Keratinocyte (primary cell): ENCODE results near the gene SIN3B. TPM values are rescaled to one million over a fixed set of nuclear protein-coding genes. Genes with fewer than 3 reads are reported as not detected.

ENCODE experiments used
- DNase-seq: peaks from one replicate; pipeline ENCODE4 v3.0.0-alpha.2; 2011; ENCODE audit warnings: low read depth, missing footprints, low spot score
- FAIRE-seq: peaks from 2 replicates; lab custom pipeline; 2011; peaks lifted over from hg19 to GRCh38; lab: Jason Lieb, UNC
- H2AFZ ChIP-seq: 2 replicates; pipeline ENCODE4 v1.6.0; 2012; ENCODE audit warnings: low read length, control low read depth, inconsistent platforms; ENCODE audit not compliant: control insufficient read depth
- H3K27ac ChIP-seq: 2 replicates; pipeline ENCODE4 v1.5.1; 2011; ENCODE audit warnings: low read length; ENCODE audit not compliant: control insufficient read depth, insufficient read depth
- H3K27me3 ChIP-seq: 3 replicates; pipeline ENCODE4 v1.6.0; 2011; ENCODE audit warnings: low read length; ENCODE audit not compliant: control insufficient read depth, insufficient read depth; ENCODE audit errors: extremely low read depth
- H3K36me3 ChIP-seq, 2 experiments: 2 replicates in 1 of 2; 3 replicates in 1 of 2; pipeline ENCODE4 v1.5.1; 2011; ENCODE audit warnings: low read length in 2 of 2, mild to moderate bottlenecking in 1 of 2; ENCODE audit not compliant: control insufficient read depth in 2 of 2, insufficient read depth in 2 of 2; ENCODE audit errors: extremely low read depth in 1 of 2
- H3K4me1 ChIP-seq: 3 replicates; pipeline ENCODE4 v1.5.1; 2011; ENCODE audit warnings: low read length; ENCODE audit not compliant: control insufficient read depth, insufficient read depth; ENCODE audit errors: extremely low read depth
- H3K4me2 ChIP-seq: 3 replicates; pipeline ENCODE4 v1.6.0; 2011; ENCODE audit warnings: low read depth, low read length; ENCODE audit not compliant: control insufficient read depth, insufficient read depth; ENCODE audit errors: extremely low read depth
- H3K4me3 ChIP-seq, 3 experiments: fragments of 200-600 bp in 1 of 3; sonication (generic) in 1 of 3; 2 replicates in 2 of 3; 3 replicates in 1 of 3; pipeline ENCODE4 v1.5.1; 2011 to 2016; ENCODE audit warnings: low read length in 3 of 3, mild to moderate bottlenecking in 3 of 3, control low read depth in 2 of 3, inconsistent platforms in 1 of 3, low read depth in 1 of 3, mixed read lengths in 1 of 3, mixed run types in 1 of 3, moderate library complexity in 1 of 3; ENCODE audit not compliant: control insufficient read depth in 2 of 3, insufficient read depth in 2 of 3; ENCODE audit errors: extremely low read depth in 1 of 3
- H3K79me2 ChIP-seq: 2 replicates; pipeline ENCODE4 v1.6.0; 2012; ENCODE audit warnings: low read length; ENCODE audit not compliant: control insufficient read depth, insufficient read depth
- H3K9ac ChIP-seq: 3 replicates; pipeline ENCODE4 v1.6.0; 2011; ENCODE audit warnings: low read length; ENCODE audit not compliant: control insufficient read depth, insufficient read depth; ENCODE audit errors: extremely low read depth
- H3K9me1 ChIP-seq: 3 replicates; pipeline ENCODE4 v1.6.0; 2011; ENCODE audit warnings: low read length; ENCODE audit not compliant: control insufficient read depth, insufficient read depth; ENCODE audit errors: extremely low read depth
- H3K9me3 ChIP-seq: 2 replicates; pipeline ENCODE4 v1.5.1; 2012; ENCODE audit warnings: low read depth, low read length; ENCODE audit not compliant: control insufficient read depth
- H4K20me1 ChIP-seq: 3 replicates; pipeline ENCODE4 v1.6.0; 2011; ENCODE audit warnings: low read length; ENCODE audit not compliant: control insufficient read depth, insufficient read depth; ENCODE audit errors: extremely low read depth
- CTCF ChIP-seq, 3 experiments: IDR thresholded peaks in 1 of 3; conservative IDR thresholded peaks in 1 of 3; optimal IDR thresholded peaks in 1 of 3; 2 replicates in 2 of 3; 3 replicates in 1 of 3; pipeline versions ENCODE3 to v1.5.1; 2011; ENCODE audit warnings: low read length in 3 of 3, mild to moderate bottlenecking in 3 of 3, moderate library complexity in 2 of 3, control low read depth in 1 of 3, inconsistent platforms in 1 of 3; ENCODE audit not compliant: insufficient read depth in 2 of 3; ENCODE audit errors: extremely low read depth in 1 of 3
- EZH2 ChIP-seq: IDR thresholded peaks from one replicate; pipeline ENCODE4 v1.6.1; 2012; ENCODE audit warnings: inconsistent platforms, mild to moderate bottlenecking, low read length, moderate library complexity
- dilution Hi-C: fragments of 300-500 bp; cut with MboI; formaldehyde crosslinking; loops from one replicate; pipeline ENCODE4 v1.7.0; 2020; ENCODE audit warnings: low sequenced_read_pairs; ENCODE audit not compliant: extremely low pct_ligation_motif_present
- polyA plus RNA-seq, 5 experiments: library from polyadenylated mRNA; depleted of rRNA in 3 of 5; stranded (reverse) in 3 of 5; stranded (forward) in 1 of 5; unstranded in 1 of 5; fragments of >200 nt; gene quantifications; 1 replicate in 1 of 5; 2 replicates in 3 of 5; 3 replicates in 1 of 5; pipeline versions ENCODE4 v1.2.1 to v1.2.3, GENCODE V29; 2011 to 2012; ENCODE audit warnings: missing spikeins in 2 of 5, low read depth in 1 of 5, low replicate concordance in 1 of 5

Gene SIN3B
- polyA plus RNA-seq, 1 donor (not counting 4 experiments of a cell fraction or from before 2014, with no cell fraction given): 30.9 TPM

DNA sequence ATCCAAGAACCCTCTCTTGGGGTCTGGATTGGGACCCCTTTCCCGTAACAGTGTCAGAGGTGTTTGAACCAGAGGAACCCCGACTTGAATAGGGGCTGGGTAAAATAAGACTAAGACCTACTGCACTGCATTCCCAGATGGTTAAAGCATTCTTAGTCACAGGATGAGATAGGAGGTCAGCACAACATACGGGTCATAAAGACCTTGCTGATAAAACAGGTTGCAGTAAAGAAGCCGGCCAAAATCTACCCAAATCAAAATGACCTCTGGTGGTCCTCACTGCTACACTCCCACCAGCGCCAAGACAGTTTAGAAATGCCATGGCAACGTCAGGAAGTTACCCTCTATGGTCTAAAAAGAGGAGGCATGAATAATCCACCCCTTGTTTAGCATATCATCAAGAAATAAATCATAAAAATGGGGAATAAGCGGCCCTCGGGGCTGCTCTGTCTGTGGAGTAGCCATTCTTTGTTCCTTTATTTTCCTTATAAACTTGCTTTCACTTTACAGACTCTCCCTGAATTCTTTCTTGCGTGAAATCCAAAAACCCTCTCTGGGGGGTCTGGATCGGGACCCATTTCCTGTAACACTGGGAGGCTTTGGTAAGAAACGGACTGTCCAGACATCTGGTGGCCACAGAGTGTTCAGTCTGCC is 4.4 kb upstream of the SIN3B start:
- Histone ChIP-seq H4K20me1 (no peaks in the 10 kb centered on the region), H3K27ac (peak overlapping the region; percentile 47), H3K9ac (peak overlapping the region; percentile 61), H3K27me3 (no peaks in the 10 kb centered on the region), H3K4me2 (peak overlapping the region; percentile 95), H3K36me3 (no peaks in the 10 kb centered on the region), H3K79me2 (peaks cover 5% of the 10 kb centered on the region), H3K9me1 (no peaks in the 10 kb centered on the region), H3K9me3 (no peaks in the 10 kb centered on the region), H2AFZ (peak overlapping the region; percentile 90), H3K4me1 (peaks cover 47% of the 10 kb centered on the region), H3K4me3 (peak overlapping the region in 2 of 3 experiments; percentile 43 to 63)
- DNase-seq: no peak
- FAIRE-seq: no peak
- TF ChIP-seq CTCF (optimal IDR thresholded peaks at IDR 0.05 in 1 of 3, IDR thresholded peaks at IDR 0.05 in 1 of 3, conservative IDR thresholded peaks at IDR 0.05 in 1 of 3; ENCODE audit: extremely low read depth in 1 of 3, insufficient read depth in 2 of 3, low read length in 3 of 3) (no peak), EZH2 (no peak)
- dilution Hi-C loops: no loop called here

GRCh38 chr19:16825312-16826052 is 3.7 kb upstream of the SIN3B start:
- dilution Hi-C loops: no loop called here
- H3K4me3 ChIP-seq: peak overlapping the region in 2 of 3 experiments; percentile 43 to 63
- H3K36me3 ChIP-seq: peaks cover 0 to 1% of the 10 kb centered on the region in 2 experiments
- H3K4me1 ChIP-seq: peaks cover 50% of the 10 kb centered on the region
- H3K27ac ChIP-seq: peak overlapping the region; percentile 47
- peaks cover 12% of the 10 kb centered on the region for H3K79me2 ChIP-seq
- DNase-seq (no peak), FAIRE-seq (peak; percentile 52)
- H3K9me3 ChIP-seq: no peaks in the 10 kb centered on the region
- no peaks in the 10 kb centered on the region for H3K9me1 ChIP-seq
- H4K20me1 ChIP-seq: no peaks in the 10 kb centered on the region
- peak overlapping the region; percentile 61 for H3K9ac ChIP-seq
- H3K27me3 ChIP-seq: no peaks in the 10 kb centered on the region
- peak overlapping the region; percentile 90 for H2AFZ ChIP-seq
- H3K4me2 ChIP-seq: peak overlapping the region; percentile 95
- TF ChIP-seq EZH2 (peak; percentile 43), CTCF (optimal IDR thresholded peaks at IDR 0.05 in 1 of 3, IDR thresholded peaks at IDR 0.05 in 1 of 3, conservative IDR thresholded peaks at IDR 0.05 in 1 of 3; ENCODE audit: extremely low read depth in 1 of 3, insufficient read depth in 2 of 3, low read length in 3 of 3) (no peak)
